D721Med (cell line): ENCODE measurements around the gene SPATA6.
"Not testable (repeated sequence)": the region's sequence is repeated elsewhere in the genome, so short reads cannot be mapped to it uniquely, and the experiment has no call there.

Source experiments
- DNase-seq: peaks from one replicate; pipeline ENCODE4 v3.0.0; 2011; ENCODE audit warnings: low spot score; ENCODE audit not compliant: insufficient read length
- FAIRE-seq: peaks from 2 replicates; lab custom pipeline; 2011; peaks lifted over from hg19 to GRCh38; lab: Jason Lieb, UNC
- TF ChIP-seq, protein P1 (sequence below): IDR thresholded peaks from 2 replicates; pipeline ENCODE4 v1.5.1; 2012; ENCODE audit warnings: mild to moderate bottlenecking, control low read depth; ENCODE audit not compliant: insufficient read depth; ENCODE audit errors: missing control alignments

The SPATA6 gene

DNA sequence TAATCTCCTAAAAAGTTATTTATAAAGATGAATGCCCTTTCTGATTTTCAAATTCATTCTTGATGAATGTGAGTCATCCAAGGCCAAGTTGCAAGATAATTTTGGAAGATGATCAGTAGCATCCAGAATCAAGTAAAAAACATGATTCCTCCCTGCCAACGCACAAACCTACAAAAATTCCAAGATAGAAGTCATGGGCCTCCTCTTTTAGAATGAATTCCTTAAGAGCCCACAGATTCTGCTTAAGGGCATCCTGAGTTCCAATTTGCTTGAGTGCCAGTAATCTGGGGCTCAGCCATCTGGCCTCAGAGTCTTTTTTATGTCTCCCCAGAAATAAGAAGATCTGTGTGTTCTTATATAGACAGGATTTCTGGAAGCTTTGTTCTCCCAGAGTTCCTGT, 23.2 kb upstream of the SPATA6 start:
- peak; percentile 22 for DNase-seq
- TF ChIP-seq, protein P1, sequence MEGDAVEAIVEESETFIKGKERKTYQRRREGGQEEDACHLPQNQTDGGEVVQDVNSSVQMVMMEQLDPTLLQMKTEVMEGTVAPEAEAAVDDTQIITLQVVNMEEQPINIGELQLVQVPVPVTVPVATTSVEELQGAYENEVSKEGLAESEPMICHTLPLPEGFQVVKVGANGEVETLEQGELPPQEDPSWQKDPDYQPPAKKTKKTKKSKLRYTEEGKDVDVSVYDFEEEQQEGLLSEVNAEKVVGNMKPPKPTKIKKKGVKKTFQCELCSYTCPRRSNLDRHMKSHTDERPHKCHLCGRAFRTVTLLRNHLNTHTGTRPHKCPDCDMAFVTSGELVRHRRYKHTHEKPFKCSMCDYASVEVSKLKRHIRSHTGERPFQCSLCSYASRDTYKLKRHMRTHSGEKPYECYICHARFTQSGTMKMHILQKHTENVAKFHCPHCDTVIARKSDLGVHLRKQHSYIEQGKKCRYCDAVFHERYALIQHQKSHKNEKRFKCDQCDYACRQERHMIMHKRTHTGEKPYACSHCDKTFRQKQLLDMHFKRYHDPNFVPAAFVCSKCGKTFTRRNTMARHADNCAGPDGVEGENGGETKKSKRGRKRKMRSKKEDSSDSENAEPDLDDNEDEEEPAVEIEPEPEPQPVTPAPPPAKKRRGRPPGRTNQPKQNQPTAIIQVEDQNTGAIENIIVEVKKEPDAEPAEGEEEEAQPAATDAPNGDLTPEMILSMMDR: no peak
- FAIRE-seq: no peak

DNA sequence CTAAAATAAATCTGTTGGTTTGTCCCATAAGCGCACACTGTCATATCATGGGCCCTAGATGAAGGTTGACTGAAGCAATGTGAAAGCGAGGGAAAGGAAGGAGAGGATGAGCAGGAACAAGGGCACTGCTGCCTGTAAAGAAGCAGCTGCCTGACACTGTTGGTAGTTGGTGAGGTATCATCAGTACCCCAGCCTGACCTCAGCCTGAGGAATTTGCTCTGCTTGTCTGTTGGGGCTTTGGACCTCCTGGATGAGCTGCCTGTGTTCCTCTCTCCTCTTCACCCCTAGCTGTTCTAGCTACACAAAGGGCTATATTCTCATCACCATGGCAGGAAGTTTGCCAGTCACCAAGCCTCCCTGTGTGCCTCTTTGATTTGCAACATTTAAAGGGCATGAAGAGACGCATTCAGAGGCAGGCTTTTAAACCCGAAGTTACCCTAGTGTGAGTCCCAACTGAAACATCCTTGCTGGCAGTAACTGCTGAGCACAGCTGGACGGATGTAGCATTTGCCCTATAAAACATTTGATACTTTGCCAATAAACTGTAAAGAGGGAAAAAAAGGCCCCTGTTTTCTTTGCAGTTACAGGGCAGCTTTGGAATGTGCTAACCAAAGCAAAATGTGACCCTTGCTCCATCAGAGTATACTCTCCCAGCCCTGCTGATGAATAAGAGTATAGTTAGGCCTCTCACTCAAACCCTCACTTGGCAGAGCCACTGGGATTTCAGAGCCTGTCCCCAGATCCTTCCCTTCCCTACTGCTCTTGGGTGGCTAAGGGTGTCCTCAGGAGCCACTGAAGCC, 22.2 kb upstream of the SPATA6 start:
- TF ChIP-seq, protein P1: no peak
- FAIRE-seq (no peak), DNase-seq (no peak)

DNA sequence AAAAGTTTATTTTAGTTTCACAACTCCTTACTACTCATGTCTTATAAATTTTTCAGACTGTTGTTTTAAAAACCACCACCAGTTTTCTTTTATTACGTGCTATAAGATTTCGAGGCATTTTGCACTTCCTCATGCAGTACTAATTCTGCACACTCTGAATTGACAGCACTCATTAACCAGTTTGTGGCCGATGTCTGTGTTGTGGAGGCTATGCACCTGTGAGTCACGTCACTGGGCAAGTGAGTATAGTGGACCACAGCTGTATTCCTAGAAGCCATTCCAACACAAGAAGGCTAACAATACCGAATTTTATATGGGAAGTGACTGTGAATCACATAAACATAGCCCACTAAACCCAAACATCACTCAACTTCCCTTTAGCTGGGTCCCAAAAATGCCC, 21.0 kb upstream of the SPATA6 start:
- TF ChIP-seq, protein P1: no peak
- no peak for FAIRE-seq
- no peak for DNase-seq

DNA sequence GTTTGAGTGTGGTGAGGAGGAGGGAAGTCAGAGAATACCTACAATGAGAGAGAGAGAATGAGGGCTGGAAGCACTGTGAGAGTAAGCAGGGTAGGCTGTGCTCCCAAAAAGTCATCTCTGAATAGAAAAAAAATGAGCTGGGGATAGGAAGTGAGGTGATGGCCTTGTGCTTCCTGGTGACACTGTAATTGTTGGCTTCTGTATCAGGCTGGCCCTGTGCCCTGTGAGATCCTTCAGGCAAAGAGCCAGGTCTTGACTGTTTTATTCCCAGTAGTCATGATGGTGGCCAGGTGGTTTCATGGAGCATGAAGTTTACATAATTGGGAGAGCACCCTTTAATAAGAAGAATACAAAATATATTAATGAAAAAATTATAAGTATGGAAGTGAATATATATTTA, 20.4 kb upstream of the SPATA6 start:
- no peak for DNase-seq
- FAIRE-seq: no peak

DNA sequence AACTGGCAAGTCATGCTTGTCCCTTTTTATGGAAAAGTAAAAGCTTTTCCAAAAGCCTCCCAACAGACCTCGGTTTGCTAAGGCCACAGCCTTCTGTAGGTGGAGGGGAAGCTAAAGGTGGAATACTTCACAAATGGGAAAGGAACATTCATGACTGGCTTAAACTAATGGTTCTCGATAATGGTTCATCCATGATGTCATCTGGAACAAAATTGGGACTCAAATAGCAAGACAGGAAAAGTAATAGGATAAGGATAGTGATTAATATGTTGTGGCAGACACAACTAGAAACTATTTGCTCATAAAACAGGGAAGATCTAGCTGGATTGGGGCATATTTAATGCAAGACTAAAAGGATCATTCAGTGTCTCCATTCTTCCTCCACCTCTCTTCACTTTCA, 16.7 kb upstream of the SPATA6 start:
- DNase-seq (no peak), FAIRE-seq (peak; percentile 11)
- TF ChIP-seq, protein P1: no peak

More for the DNA sequence above, 20.4 kb upstream of the SPATA6 start:
- TF ChIP-seq, protein P1: no peak

DNA sequence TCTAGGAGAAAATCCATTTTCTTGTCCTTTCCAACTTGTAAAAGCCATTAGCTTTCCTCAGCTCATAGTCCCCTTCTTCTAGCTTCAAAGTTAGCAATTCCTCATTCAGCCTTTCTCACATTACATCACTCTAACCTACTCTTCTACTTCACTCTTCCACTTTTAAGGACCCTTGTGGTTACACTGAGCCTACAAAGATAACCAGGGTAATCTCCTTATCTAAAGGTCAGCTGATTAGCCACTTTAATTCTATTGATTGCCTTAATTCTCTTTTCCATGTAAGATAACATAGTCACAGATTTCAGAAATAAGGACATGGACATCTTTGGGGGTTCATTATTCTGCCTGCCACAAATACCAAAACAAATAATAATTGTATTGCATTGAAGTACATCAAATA, 8.5 kb upstream of the SPATA6 start:
- DNase-seq: no peak
- TF ChIP-seq, protein P1: no peak
- FAIRE-seq: peak; percentile 70

DNA sequence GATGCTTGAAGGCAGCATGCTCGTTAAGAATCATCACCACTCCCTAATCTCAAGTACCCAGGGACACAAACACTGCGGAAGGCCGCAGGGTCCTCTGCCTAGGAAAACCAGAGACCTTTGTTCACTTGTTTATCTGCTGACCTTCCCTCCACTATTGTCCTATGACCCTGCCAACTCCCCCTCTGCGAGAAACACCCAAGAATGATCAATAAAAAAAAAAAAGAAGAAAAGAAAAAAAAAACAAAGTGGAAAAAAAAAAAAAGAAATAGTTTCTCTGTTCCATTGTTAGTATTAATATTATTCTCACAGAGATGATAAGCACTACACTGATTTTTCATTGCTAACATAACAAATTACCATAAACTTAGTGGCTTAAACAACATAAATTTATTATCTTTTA, 8.0 kb upstream of the SPATA6 start:
- DNase-seq, FAIRE-seq: not testable (repeated sequence)
